Neuronal stem cell (in vitro differentiated cells): ENCODE measurements around the gene HOXA3.
A peak's percentile ranks its signal among the peaks of the same experiment; 100 is the strongest.

Source experiments
- DNase-seq: peaks from one replicate; pipeline ENCODE4 v3.0.0-alpha.2; 2013; ENCODE audit warnings: low spot score
- H2AFZ ChIP-seq: one replicate; pipeline ENCODE4 v1.6.1; 2013; ENCODE audit warnings: mild to moderate bottlenecking, low read length, inconsistent platforms
- H2AK5ac ChIP-seq: 2 replicates; pipeline ENCODE4 v1.6.1; 2013; ENCODE audit warnings: low read depth, mild to moderate bottlenecking, inconsistent platforms, low read length, moderate library complexity, mixed read lengths
- H2BK120ac ChIP-seq: 2 replicates; pipeline ENCODE4 v1.6.1; 2013; ENCODE audit warnings: low read depth, mild to moderate bottlenecking, inconsistent platforms, low read length, moderate library complexity, mixed read lengths
- H2BK12ac ChIP-seq: one replicate; pipeline ENCODE4 v1.6.1; 2013; ENCODE audit warnings: low read length, inconsistent platforms
- H2BK15ac ChIP-seq: 2 replicates; pipeline ENCODE4 v1.6.1; 2013; ENCODE audit warnings: mild to moderate bottlenecking, low read length, inconsistent platforms, mixed read lengths
- H2BK5ac ChIP-seq: one replicate; pipeline ENCODE4 v1.6.1; 2013; ENCODE audit warnings: inconsistent platforms, mild to moderate bottlenecking, low read length, moderate library complexity
- H3K14ac ChIP-seq: one replicate; pipeline ENCODE4 v1.6.1; 2013; ENCODE audit warnings: low read length, inconsistent platforms
- H3K18ac ChIP-seq: 2 replicates; pipeline ENCODE4 v1.6.1; 2013; ENCODE audit warnings: low read length, inconsistent platforms
- H3K23ac ChIP-seq: 2 replicates; pipeline ENCODE4 v1.6.1; 2013; ENCODE audit warnings: low read depth, mild to moderate bottlenecking, mixed read lengths, low read length, inconsistent platforms; ENCODE audit not compliant: poor library complexity
- H3K27ac ChIP-seq: replicated peaks from 3 replicates; pipeline ENCODE4 v1.5.1; 2013; ENCODE audit warnings: low read length, inconsistent platforms
- H3K27me3 ChIP-seq, 3 experiments: 2 replicates each; pipeline ENCODE4 v1.6.1; 2013; ENCODE audit warnings: low read length in 3 of 3, mild to moderate bottlenecking in 2 of 3, inconsistent platforms in 1 of 3, low read depth in 1 of 3, mixed read lengths in 1 of 3, moderate library complexity in 1 of 3; ENCODE audit not compliant: control insufficient read depth in 3 of 3, insufficient read depth in 3 of 3
- H3K36me3 ChIP-seq, 2 donors: replicated peaks in 1 of 2; 2 replicates each; pipeline ENCODE4 v1.6.1; 2013; ENCODE audit warnings: low read length in 2 of 2; ENCODE audit not compliant: control insufficient read depth in 2 of 2, insufficient read depth in 2 of 2
- H3K4ac ChIP-seq: 2 replicates; pipeline ENCODE4 v1.6.1; 2013; ENCODE audit warnings: inconsistent platforms, mild to moderate bottlenecking, low read length, moderate library complexity
- H3K4me1 ChIP-seq, 2 donors: 1 replicate in 1 of 2; 2 replicates in 1 of 2; pipeline ENCODE4 v1.6.1; 2013; ENCODE audit warnings: low read length in 2 of 2, low read depth in 1 of 2; ENCODE audit not compliant: control insufficient read depth in 2 of 2, insufficient read depth in 1 of 2
- H3K4me2 ChIP-seq: one replicate; pipeline ENCODE4 v1.6.1; 2013; ENCODE audit warnings: mild to moderate bottlenecking, low read length, inconsistent platforms; ENCODE audit not compliant: insufficient read depth, poor library complexity, severe bottlenecking
- H3K4me3 ChIP-seq, 2 donors: 2 replicates each; pipeline ENCODE4 v1.5.1; 2013; ENCODE audit warnings: low read length in 2 of 2, mild to moderate bottlenecking in 2 of 2, inconsistent platforms in 1 of 2, moderate library complexity in 1 of 2
- H3K79me1 ChIP-seq: one replicate; pipeline ENCODE4 v1.6.1; 2013; ENCODE audit warnings: low read depth, mild to moderate bottlenecking, inconsistent platforms, low read length, moderate library complexity
- H3K9ac ChIP-seq: one replicate; pipeline ENCODE4 v1.6.1; 2013; ENCODE audit warnings: mild to moderate bottlenecking, low read depth, low read length, inconsistent platforms; ENCODE audit not compliant: poor library complexity
- H3K9me3 ChIP-seq, 2 donors: replicated peaks in 1 of 2; 2 replicates each; pipeline versions ENCODE3 to v1.6.1; 2013; ENCODE audit warnings: low read length in 2 of 2, mild to moderate bottlenecking in 2 of 2, inconsistent platforms in 1 of 2, low read depth in 1 of 2, mixed read lengths in 1 of 2, moderate library complexity in 1 of 2; ENCODE audit not compliant: control insufficient read depth in 2 of 2, insufficient read depth in 1 of 2
- H4K8ac ChIP-seq: one replicate; pipeline ENCODE4 v1.6.1; 2013; ENCODE audit warnings: low read depth, mild to moderate bottlenecking, inconsistent platforms, low read length, moderate library complexity
- H4K91ac ChIP-seq: one replicate; pipeline ENCODE4 v1.6.1; 2013; ENCODE audit warnings: low read length, low read depth, mild to moderate bottlenecking, inconsistent platforms; ENCODE audit not compliant: poor library complexity
- WGBS, 2 donors: extraction: QIAGEN DNeasy Blood & Tissue Kit; methylation state at CpG; one replicate each; pipeline ENCODE4 v1.1.7; 2013; ENCODE audit warnings: missing lambda C conversion rate in 2 of 2, mixed read lengths in 1 of 2; ENCODE audit not compliant: insufficient read length in 2 of 2, insufficient replicate concordance in 1 of 2; ENCODE audit errors: extremely low coverage in 2 of 2; 5-methylcytosine and 5-hydroxymethylcytosine counted together

The HOXA3 gene

GRCh38 chr7:27122077-27122910 lies 30.1 kb downstream of the HOXA3 start:
- no peak overlapping the region for H4K91ac ChIP-seq
- no CpG with 5 or more reads among the region's 42 CpGs for WGBS, 2 donors

GRCh38 chr7:27121684-27122076 lies 30.7 kb downstream of the HOXA3 start:
- no peak overlapping the region for H4K8ac ChIP-seq
- DNase-seq = no peak
- no peak overlapping the region for H2BK120ac ChIP-seq
- no peak overlapping the region for H2AK5ac ChIP-seq
- no peak overlapping the region for H3K18ac ChIP-seq
- H3K9me3 ChIP-seq = peaks cover 0 to 4% of the 10 kb centered on the region in 2 donors
- no peaks in the 10 kb centered on the region for H3K79me1 ChIP-seq
- no peak overlapping the region for H3K4ac ChIP-seq
- H3K9ac ChIP-seq = no peak overlapping the region
- no peak overlapping the region for H3K4me2 ChIP-seq
- no peak overlapping the region for H2BK5ac ChIP-seq
- H3K27ac ChIP-seq = no peak overlapping the region
- no peak overlapping the region for H3K4me3 ChIP-seq
- no peaks in the 10 kb centered on the region for H3K4me1 ChIP-seq
- no peak overlapping the region for H2AFZ ChIP-seq
- peaks cover 54 to 99% (median 97%) of the 10 kb centered on the region in 3 experiments for H3K27me3 ChIP-seq
- no peak overlapping the region for H2BK15ac ChIP-seq
- H2BK12ac ChIP-seq = no peak overlapping the region
- H3K36me3 ChIP-seq = no peaks in the 10 kb centered on the region
- no peak overlapping the region for H3K23ac ChIP-seq
- no CpG with 5 or more reads among the region's 7 CpGs for WGBS, 2 donors
- H4K91ac ChIP-seq = no peak overlapping the region
- H3K14ac ChIP-seq = no peak overlapping the region

More at GRCh38 chr7:27122077-27122910, 30.1 kb downstream of the HOXA3 start:
- Histone ChIP-seq H3K18ac (no peak overlapping the region), H2AFZ (peak overlapping the region; percentile 18), H3K4ac (no peak overlapping the region), H3K36me3 (no peaks in the 10 kb centered on the region), H3K4me2 (no peak overlapping the region), H4K8ac (no peak overlapping the region), H3K14ac (no peak overlapping the region), H3K27ac (no peak overlapping the region), H3K4me3 (no peak overlapping the region), H3K23ac (peak overlapping the region; percentile 75), H3K4me1 (no peaks in the 10 kb centered on the region), H2AK5ac (no peak overlapping the region), H3K27me3 (peaks cover 47 to 99% (median 96%) of the 10 kb centered on the region in 3 experiments), H2BK15ac (no peak overlapping the region), H3K79me1 (no peaks in the 10 kb centered on the region), H2BK120ac (no peak overlapping the region), H2BK12ac (no peak overlapping the region), H2BK5ac (no peak overlapping the region), H3K9me3 (peaks cover 0 to 4% of the 10 kb centered on the region in 2 donors), H3K9ac (no peak overlapping the region)
- DNase-seq = no peak

DNA sequence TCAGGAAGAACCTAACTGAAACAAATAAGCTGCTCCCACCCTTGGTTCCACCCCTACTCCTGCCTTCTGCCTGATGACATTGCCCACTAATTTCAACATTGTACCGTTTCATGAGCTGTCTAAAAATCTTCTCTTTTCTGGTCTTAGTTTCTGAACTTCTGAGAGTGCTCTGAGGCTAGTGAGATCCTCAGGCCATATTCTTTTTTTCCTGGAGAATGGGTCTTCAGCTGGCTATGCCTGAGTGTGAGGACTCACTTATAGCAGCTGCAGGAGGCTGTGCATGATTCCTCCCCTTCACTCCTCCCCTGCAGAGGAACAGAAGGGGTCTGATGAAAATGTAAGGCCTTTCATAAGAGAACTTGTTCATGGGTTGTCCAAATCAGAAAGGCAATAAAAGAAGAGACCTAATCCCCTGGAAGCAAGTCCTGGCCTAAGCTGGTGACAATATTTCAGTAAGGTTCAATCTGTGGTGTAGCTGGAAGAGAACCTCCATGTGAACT lies 32.9 kb downstream of the HOXA3 start:
- no peak overlapping the region for H3K27ac ChIP-seq
- WGBS, 2 donors = no CpG with 5 or more reads among the region's 1 CpG
- H3K18ac ChIP-seq = no peak overlapping the region
- no peak overlapping the region for H2BK12ac ChIP-seq
- H3K4me3 ChIP-seq = no peak overlapping the region
- no peak overlapping the region for H3K23ac ChIP-seq
- no peak for DNase-seq
- H3K4me2 ChIP-seq = no peak overlapping the region
- H2BK5ac ChIP-seq = no peak overlapping the region
- H3K14ac ChIP-seq = no peak overlapping the region
- peaks cover 0 to 4% of the 10 kb centered on the region in 2 donors for H3K9me3 ChIP-seq
- H3K79me1 ChIP-seq = no peaks in the 10 kb centered on the region
- no peak overlapping the region for H4K8ac ChIP-seq
- H4K91ac ChIP-seq = no peak overlapping the region
- H3K9ac ChIP-seq = no peak overlapping the region
- H3K36me3 ChIP-seq = no peaks in the 10 kb centered on the region
- peaks cover 63 to 98% (median 97%) of the 10 kb centered on the region in 3 experiments for H3K27me3 ChIP-seq
- no peak overlapping the region for H2AK5ac ChIP-seq
- H2BK15ac ChIP-seq = no peak overlapping the region
- no peaks in the 10 kb centered on the region for H3K4me1 ChIP-seq
- no peak overlapping the region for H2BK120ac ChIP-seq
- no peak overlapping the region for H2AFZ ChIP-seq
- no peak overlapping the region for H3K4ac ChIP-seq

DNA sequence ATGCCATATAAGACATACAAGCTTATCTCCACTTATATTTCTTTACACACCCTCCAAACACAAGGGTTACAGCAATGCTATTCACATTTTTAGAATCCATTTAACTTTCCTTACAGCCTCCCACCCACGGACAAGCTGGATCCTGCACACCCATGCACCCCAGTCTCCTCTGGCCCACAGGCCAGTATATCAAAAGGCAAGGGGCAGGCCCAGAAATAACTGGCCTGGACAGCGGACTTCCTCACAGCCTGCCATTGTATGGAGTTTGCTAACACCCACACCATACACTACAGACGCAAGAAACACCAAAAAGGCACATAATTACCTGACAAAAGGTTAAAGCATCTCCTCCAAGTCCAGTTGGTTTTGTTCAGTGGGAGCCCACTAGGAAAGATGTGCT lies 33.8 kb downstream of the HOXA3 start:
- H3K4ac ChIP-seq = no peak overlapping the region
- H3K9ac ChIP-seq = no peak overlapping the region
- no peak overlapping the region for H2BK12ac ChIP-seq
- H4K91ac ChIP-seq = no peak overlapping the region
- H3K4me1 ChIP-seq = no peaks in the 10 kb centered on the region
- H3K4me3 ChIP-seq = no peak overlapping the region
- no peak overlapping the region for H3K18ac ChIP-seq
- no peak overlapping the region for H3K4me2 ChIP-seq
- H2BK5ac ChIP-seq = no peak overlapping the region
- no peaks in the 10 kb centered on the region for H3K36me3 ChIP-seq
- H3K27me3 ChIP-seq = peaks cover 61 to 95% (median 94%) of the 10 kb centered on the region in 3 experiments
- no peak overlapping the region for H3K27ac ChIP-seq
- no peak overlapping the region for H2AFZ ChIP-seq
- H2AK5ac ChIP-seq = no peak overlapping the region
- H2BK15ac ChIP-seq = no peak overlapping the region
- WGBS, 2 donors = no CpG with 5 or more reads among the region's 3 CpGs
- H4K8ac ChIP-seq = no peak overlapping the region
- no peak overlapping the region for H3K23ac ChIP-seq
- no peak overlapping the region for H3K14ac ChIP-seq
- no peak for DNase-seq
- no peak overlapping the region for H2BK120ac ChIP-seq
- H3K9me3 ChIP-seq = peaks cover 0 to 4% of the 10 kb centered on the region in 2 donors
- no peaks in the 10 kb centered on the region for H3K79me1 ChIP-seq
